ENCODE results near the gene WDFY4.

- TF ChIP-seq CTCF (IDR thresholded peaks at IDR 0.05) (no peak), EZH2 (IDR thresholded peaks at IDR 0.05) (no peak), EZH2phosphoT487 (IDR thresholded peaks at IDR 0.05) (no peak)
Observed at GRCh38 chr10:48951707-48952106, 267.0 kb downstream of the WDFY4 start.
